LNCAP (cell line): Measurements from ENCODE around the gene ADGRL2.

ENCODE experiments used
- TF ChIP-seq, protein P1 (sequence below): fragments of 450-650 bp; IDR thresholded peaks from 2 replicates; pipeline ENCODE4 v1.5.1; 2017; ENCODE audit warnings: mild to moderate bottlenecking

ADGRL2 gene

DNA sequence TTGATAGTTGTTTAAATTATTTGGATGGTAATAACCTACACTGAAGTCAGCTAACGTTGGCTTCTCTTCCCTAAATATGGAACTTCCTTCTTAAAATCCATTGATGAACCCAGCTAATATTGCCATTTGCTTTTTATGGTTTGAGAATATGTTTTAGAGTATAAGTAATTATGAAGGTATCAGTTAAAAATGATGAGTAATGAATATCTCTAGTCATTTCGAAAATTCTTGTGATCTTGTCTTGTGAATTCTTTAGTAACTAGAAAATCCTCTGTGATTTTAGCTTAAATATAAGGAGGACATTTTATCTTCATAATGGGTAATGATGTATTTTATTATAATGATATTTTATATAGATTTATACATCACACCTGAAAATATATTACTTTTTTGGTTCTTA lies 50.5 kb downstream of the ADGRL2 start:
- TF ChIP-seq, protein P1, sequence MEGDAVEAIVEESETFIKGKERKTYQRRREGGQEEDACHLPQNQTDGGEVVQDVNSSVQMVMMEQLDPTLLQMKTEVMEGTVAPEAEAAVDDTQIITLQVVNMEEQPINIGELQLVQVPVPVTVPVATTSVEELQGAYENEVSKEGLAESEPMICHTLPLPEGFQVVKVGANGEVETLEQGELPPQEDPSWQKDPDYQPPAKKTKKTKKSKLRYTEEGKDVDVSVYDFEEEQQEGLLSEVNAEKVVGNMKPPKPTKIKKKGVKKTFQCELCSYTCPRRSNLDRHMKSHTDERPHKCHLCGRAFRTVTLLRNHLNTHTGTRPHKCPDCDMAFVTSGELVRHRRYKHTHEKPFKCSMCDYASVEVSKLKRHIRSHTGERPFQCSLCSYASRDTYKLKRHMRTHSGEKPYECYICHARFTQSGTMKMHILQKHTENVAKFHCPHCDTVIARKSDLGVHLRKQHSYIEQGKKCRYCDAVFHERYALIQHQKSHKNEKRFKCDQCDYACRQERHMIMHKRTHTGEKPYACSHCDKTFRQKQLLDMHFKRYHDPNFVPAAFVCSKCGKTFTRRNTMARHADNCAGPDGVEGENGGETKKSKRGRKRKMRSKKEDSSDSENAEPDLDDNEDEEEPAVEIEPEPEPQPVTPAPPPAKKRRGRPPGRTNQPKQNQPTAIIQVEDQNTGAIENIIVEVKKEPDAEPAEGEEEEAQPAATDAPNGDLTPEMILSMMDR, result no peak

DNA sequence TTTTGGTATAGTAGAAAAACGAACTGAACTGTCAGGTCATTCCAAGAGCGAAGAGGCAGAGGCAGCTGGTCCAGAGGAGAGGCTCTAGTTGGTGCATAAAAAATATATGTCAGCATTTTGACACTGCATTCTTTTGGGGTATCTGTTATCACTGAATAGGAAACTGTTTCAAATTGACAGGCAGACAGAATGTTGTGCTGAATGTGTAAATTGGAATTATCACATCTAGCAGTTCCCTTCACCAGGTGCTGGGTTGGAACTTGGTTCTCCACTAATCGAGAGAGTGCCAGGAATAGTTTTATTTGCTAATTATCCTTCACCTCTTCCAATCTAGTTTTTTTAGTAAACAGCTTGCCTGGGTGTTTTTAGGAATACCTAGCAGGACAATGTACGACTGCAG lies 52.2 kb downstream of the ADGRL2 start:
- TF ChIP-seq, protein P1, result no peak

DNA sequence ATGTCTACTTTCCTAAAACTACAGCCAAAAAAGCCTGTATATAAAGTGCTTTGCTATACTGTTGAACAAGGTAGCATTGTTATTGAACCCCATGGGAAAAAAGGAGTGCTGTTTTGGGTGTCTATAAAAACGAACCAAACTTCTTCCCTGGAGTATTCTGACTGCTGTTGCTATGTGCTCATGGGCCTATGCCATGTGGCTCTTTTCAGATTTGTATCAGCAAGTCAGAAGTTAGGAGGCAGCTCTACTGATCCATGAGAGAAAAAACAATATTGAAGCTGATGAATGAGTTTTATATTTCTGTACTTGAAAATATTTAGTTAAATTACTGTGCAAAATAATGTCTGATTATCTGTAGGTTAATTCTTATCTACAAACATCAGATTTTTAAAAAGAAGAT lies 66.5 kb downstream of the ADGRL2 start:
- TF ChIP-seq, protein P1, result no peak

DNA sequence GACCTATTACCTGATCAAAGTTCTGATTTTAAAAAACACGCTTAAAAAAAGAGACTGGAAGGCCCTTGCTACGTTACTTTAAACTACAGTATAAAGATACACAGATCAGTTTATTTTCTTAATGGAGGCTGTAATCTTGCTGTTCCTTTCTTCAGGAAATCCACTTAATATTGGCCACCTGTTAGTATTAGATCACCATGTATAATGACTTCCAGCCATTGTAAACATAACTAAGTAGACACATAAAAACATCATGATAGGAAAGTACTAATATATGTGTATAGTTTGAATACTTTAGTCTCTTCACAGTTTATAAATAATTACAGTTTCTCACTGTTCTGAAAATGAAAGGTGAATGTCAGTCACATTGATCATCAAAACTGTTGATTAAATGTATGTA lies 68.6 kb downstream of the ADGRL2 start:
- TF ChIP-seq, protein P1, result no peak

DNA sequence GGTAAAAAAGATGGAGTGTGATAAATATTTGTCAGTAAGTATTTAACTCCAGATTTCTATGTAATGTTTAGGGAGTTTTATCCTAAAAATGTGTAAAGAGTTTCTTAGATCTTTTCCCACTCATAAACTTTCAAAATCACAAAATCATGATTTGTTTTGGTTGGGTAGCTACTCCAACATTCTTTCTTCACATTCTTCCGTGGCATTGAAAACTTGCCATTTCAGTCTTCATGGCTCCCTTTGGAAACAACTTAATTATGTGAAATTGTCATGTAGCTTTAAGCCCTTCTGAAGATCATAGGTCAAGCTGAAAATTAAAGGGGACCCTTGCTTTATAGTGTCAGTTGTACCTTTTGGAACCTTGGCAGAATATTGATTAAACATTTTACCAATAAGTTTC lies 73.2 kb downstream of the ADGRL2 start:
- TF ChIP-seq, protein P1, result no peak

DNA sequence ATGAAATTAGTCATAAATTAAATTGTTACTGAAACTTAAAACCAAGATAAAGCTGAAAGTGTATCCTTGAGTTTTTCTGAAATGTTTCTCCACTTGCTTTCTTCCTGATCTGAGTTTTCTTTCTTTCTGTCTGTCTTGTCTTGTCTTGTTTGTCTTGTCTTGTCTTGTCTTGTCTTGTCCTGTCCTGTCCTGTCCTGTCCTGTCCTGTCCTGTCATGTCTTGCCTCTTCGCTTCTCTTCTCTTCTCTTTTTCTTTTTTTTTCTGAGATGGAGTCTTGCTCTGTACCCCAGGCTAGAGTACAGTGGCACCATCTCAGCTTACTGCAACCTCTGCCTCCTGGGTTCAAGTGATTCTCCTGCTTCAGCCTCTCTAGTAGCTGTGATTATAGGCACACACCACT lies 73.7 kb downstream of the ADGRL2 start:
- TF ChIP-seq, protein P1, result no peak

DNA sequence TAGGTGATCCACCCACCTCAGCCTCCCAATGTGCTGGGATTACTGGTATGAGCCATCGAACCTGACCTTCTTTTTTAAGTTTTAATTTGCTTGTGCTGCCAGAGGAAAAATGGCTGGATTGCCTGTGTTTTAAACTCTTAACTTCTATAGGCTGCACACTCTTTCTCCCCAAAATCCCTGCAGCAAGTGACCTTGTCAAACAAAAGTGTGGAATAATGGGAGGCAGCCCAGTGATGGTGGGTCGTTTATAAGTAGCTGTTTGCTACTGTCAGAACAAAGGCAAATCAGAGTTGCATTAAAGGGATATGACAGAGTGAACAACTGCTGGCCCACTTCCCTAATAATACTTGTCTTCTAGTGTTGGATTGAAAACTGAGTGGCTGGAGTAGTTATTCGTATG lies 74.2 kb downstream of the ADGRL2 start:
- TF ChIP-seq, protein P1, result no peak
